ENCODE data around the gene TNFSF8. TPM values are rescaled to one million over a fixed set of nuclear protein-coding genes. Genes with fewer than 3 reads are reported as not detected.

TNFSF8 gene
- total RNA-seq, 2 experiments from 2014 or later, result 27.7 to 50.3 TPM

- TF ChIP-seq EZH2phosphoT487 (IDR thresholded peaks at IDR 0.05; ENCODE audit: borderline replicate concordance, low read depth, low read length) (no peak), CTCF (conservative IDR thresholded peaks at IDR 0.05; ENCODE audit: low read length) (no peak)
- BruUV-seq (replicated peaks), result no TSS peak
- no peak for DNase-seq (ENCODE audit: low spot score)
- ChIA-PET CTCF (ENCODE audit: unreplicated experiment) (interaction anchor here (0.5 to 3.6 kb wide), 4 partner anchors 11 to 522 kb away, joined by 3 to 19 read pairs (median 6); no protein-coding TSS in a partner anchor), POLR2A (interaction anchor here (0.8 to 4.7 kb wide), 11 partner anchors 8 to 216 kb away, joined by 3 to 61 read pairs (median 7); partner anchors contain the start of gene TNFSF8)
- H3K4me3 ChIP-seq (ENCODE audit: low read depth, low read length, poor library complexity, severe bottlenecking), result no peak overlapping the region
- H3K4me1 ChIP-seq (ENCODE audit: insufficient read depth, low read length, poor library complexity, severe bottlenecking), result peaks cover 79% of the 10 kb centered on the region
- no peak overlapping the region for H2AFZ ChIP-seq (ENCODE audit: low read length)
- H3K9me2 ChIP-seq (ENCODE audit: insufficient read depth, low read length), result no peaks in the 10 kb centered on the region
- peak overlapping the region; percentile 39 for H3K4me2 ChIP-seq (ENCODE audit: low read length)
- intact Hi-C loops (cut with micrococcal nuclease; ENCODE audit: unreplicated experiment), result no loop called here
- peak overlapping the region; percentile 44 for H3K27ac ChIP-seq (ENCODE audit: low read depth, low read length, poor library complexity, severe bottlenecking)
- H4K20me1 ChIP-seq (ENCODE audit: insufficient read depth, low read length), result peaks cover 5% of the 10 kb centered on the region; the same call in 1 of the 2 replicates
- peaks cover 73% of the 10 kb centered on the region for H3K36me3 ChIP-seq (ENCODE audit: insufficient read depth, low read length)
- no peaks in the 10 kb centered on the region for H3K9me3 ChIP-seq (ENCODE audit: low read length)
- peaks cover 74% of the 10 kb centered on the region for H3K79me2 ChIP-seq (ENCODE audit: insufficient read depth, low read depth, low read length)
These were observed 9.2 kb downstream of the TNFSF8 start for GRCh38 chr9:114921171-114921570.

GRCh38 chr9:114919611-114920010, 10.8 kb downstream of the TNFSF8 start:
- peaks cover 5% of the 10 kb centered on the region; the same call in 1 of the 2 replicates for H4K20me1 ChIP-seq (ENCODE audit: insufficient read depth, low read length)
- peak overlapping the region; percentile 44 for H3K27ac ChIP-seq (ENCODE audit: low read depth, low read length, poor library complexity, severe bottlenecking)
- ChIA-PET POLR2A (interaction anchor here (1.0 to 4.7 kb wide), 9 partner anchors 9 to 92 kb away, joined by 3 to 61 read pairs (median 4); partner anchors contain the start of gene TNFSF8), CTCF (ENCODE audit: unreplicated experiment) (interaction anchor here (2.4 to 3.6 kb wide), 2 partner anchors 9 to 21 kb away, joined by 5 to 19 read pairs; no protein-coding TSS in a partner anchor)
- peak overlapping the region; percentile 3 for H3K4me3 ChIP-seq (ENCODE audit: low read depth, low read length, poor library complexity, severe bottlenecking)
- BruUV-seq (replicated peaks), result no TSS peak
- no peak for TF ChIP-seq EZH2phosphoT487 (IDR thresholded peaks at IDR 0.05; ENCODE audit: borderline replicate concordance, low read depth, low read length)
- no peak for TF ChIP-seq CTCF (conservative IDR thresholded peaks at IDR 0.05; ENCODE audit: low read length)
- intact Hi-C loops (cut with micrococcal nuclease; ENCODE audit: unreplicated experiment), result no loop called here
- H3K9me2 ChIP-seq (ENCODE audit: insufficient read depth, low read length), result no peaks in the 10 kb centered on the region
- H3K4me2 ChIP-seq (ENCODE audit: low read length), result peak overlapping the region; percentile 39
- no peaks in the 10 kb centered on the region for H3K9me3 ChIP-seq (ENCODE audit: low read length)
- peaks cover 89% of the 10 kb centered on the region for H3K36me3 ChIP-seq (ENCODE audit: insufficient read depth, low read length)
- H2AFZ ChIP-seq (ENCODE audit: low read length), result no peak overlapping the region
- H3K4me1 ChIP-seq (ENCODE audit: insufficient read depth, low read length, poor library complexity, severe bottlenecking), result peaks cover 80% of the 10 kb centered on the region
- DNase-seq (ENCODE audit: low spot score), result no peak
- peaks cover 59% of the 10 kb centered on the region for H3K79me2 ChIP-seq (ENCODE audit: insufficient read depth, low read depth, low read length)

GRCh38 chr9:114916481-114916880, 13.9 kb downstream of the TNFSF8 start:
- no peaks in the 10 kb centered on the region for H3K9me3 ChIP-seq (ENCODE audit: low read length)
- BruUV-seq (replicated peaks), result no TSS peak
- intact Hi-C loops (cut with micrococcal nuclease; ENCODE audit: unreplicated experiment), result no loop called here
- H3K4me1 ChIP-seq (ENCODE audit: insufficient read depth, low read length, poor library complexity, severe bottlenecking), result peaks cover 64% of the 10 kb centered on the region
- H3K27ac ChIP-seq (ENCODE audit: low read depth, low read length, poor library complexity, severe bottlenecking), result no peak overlapping the region
- TF ChIP-seq CTCF (conservative IDR thresholded peaks at IDR 0.05; ENCODE audit: low read length), result no peak
- no peak for TF ChIP-seq EZH2phosphoT487 (IDR thresholded peaks at IDR 0.05; ENCODE audit: borderline replicate concordance, low read depth, low read length)
- ChIA-PET CTCF (ENCODE audit: unreplicated experiment) (interaction anchor here (0.5 kb wide), 1 partner anchor 14 kb away, joined by 3 read pairs; no protein-coding TSS in a partner anchor), POLR2A (interaction anchor here (0.7 to 1.4 kb wide), 3 partner anchors 13 to 17 kb away, joined by 3 to 13 read pairs (median 5); partner anchors contain the start of gene TNFSF8)
- H3K36me3 ChIP-seq (ENCODE audit: insufficient read depth, low read length), result peaks cover 96% of the 10 kb centered on the region
- no peak overlapping the region for H2AFZ ChIP-seq (ENCODE audit: low read length)
- H3K9me2 ChIP-seq (ENCODE audit: insufficient read depth, low read length), result no peaks in the 10 kb centered on the region
- no peak overlapping the region for H3K4me2 ChIP-seq (ENCODE audit: low read length)
- peaks cover 5% of the 10 kb centered on the region; the same call in 1 of the 2 replicates for H4K20me1 ChIP-seq (ENCODE audit: insufficient read depth, low read length)
- DNase-seq (ENCODE audit: low spot score), result no peak
- no peak overlapping the region for H3K4me3 ChIP-seq (ENCODE audit: low read depth, low read length, poor library complexity, severe bottlenecking)
- peaks cover 27% of the 10 kb centered on the region; the same call in 1 of the 2 replicates for H3K79me2 ChIP-seq (ENCODE audit: insufficient read depth, low read depth, low read length)
